EH (cell line): ENCODE results near the gene NUDT14.

ENCODE experiments used
- DNase-seq: peaks from one replicate; pipeline ENCODE4 v3.0.0-alpha.2; 2015; ENCODE audit warnings: low read depth

The NUDT14 gene

DNA sequence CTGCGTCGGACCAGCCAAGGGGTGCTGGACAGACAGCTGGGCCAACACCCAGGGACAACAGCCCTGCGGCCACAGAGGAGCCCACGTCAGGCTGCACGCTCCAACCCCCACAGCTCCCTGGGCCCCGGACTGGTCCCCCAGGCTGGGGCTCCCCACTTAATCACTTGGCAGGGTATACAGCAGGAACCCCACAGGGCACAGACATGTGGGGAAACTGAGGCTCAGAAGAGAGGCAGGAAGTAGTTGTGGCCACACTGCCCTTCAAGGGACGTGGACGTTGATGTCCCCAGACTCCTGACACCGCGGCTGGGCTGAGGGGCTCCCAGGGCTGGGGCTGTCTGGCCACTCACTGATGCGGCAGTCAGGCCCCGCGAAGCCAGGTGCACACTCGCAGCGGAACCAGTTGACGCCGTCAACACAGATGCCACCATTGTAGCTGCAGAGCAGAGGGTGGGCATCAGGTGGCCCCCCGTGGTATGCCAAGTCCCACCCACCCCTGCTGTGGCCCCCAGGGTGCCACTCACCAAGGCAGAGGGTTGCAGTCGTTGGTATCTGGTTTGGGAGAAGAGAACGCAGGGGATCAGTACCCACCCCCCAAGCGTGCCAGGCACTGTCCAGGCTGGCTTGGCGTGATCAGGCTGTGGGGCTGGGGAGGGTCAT is 34.0 kb downstream of the NUDT14 start:
- no peak for DNase-seq

DNA sequence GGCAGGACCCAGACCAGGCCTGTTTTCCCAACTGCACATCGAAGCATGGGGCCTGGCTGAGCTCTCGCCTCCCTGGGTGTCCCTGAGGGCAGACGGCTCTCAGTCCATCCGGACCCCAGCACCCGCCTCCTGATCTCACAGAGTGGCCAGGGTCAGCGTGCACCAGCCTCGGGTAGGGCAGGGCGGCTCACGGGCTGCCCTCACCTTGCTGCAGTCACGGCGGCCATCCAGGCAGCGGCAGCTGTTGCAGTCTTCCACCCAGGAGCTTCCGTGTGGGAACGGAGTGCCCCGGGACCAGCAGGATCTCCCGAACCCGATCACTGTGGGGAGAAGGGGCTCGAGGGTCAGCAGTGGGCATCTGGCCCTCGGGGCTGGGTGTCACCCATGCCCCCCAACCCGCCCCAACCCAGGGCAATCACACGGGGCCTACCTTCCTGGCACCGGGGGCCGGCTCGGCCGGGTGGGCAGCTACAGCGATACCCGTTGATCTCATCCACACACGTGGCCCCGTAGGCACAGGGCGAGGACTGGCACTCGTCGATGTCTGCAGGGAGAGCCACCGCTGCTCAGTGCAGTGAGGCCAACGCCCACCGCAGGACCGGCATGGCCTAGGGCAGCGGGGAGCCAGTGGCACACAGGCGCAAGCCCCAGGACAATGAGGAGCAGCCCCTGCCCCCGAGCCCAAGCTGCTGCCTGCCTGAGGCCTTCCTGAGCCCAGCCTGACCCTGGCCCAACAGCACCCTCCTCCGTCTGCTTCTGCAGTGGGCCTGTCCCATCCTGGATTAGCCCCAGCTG is 34.7 kb downstream of the NUDT14 start:
- DNase-seq = no peak

DNA sequence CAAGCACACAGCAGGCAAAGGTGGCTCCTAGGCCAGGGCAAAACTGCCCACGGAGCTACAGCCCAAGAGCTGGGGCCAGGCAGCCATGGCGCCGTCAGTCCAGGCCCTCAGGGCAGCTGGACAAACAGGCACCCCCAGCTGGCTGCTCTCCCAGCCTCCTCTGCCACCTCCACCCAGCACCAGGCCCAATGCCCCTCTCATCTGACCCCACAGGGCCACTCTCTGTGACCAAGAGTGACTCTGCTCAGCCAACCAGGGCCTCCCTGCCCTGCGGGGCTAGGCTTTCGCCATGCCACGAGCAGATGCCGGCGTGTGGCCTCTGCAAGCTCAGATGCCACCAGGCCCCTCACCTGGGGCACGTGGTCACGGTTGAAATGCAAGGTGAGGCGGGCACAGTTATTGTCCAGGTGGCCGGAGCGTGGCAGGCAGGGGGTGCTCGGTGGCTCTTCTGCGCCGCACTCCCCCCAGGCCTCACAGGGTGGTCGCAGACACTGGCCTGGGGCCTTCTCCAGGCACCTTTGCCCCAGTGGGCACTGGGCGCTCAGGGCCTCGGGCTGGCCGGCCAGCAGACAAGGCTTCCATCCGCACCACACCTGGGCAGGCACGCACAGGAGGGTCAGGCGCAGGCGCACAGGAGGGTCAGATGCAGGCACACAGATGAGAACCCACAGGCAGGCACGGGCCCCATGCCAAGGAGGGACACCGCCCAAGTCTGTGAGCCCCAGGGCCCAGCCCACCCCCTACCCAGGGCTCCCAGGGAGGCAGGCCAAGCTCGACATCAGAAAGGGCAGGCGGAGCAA is 35.5 kb downstream of the NUDT14 start:
- no peak for DNase-seq

DNA sequence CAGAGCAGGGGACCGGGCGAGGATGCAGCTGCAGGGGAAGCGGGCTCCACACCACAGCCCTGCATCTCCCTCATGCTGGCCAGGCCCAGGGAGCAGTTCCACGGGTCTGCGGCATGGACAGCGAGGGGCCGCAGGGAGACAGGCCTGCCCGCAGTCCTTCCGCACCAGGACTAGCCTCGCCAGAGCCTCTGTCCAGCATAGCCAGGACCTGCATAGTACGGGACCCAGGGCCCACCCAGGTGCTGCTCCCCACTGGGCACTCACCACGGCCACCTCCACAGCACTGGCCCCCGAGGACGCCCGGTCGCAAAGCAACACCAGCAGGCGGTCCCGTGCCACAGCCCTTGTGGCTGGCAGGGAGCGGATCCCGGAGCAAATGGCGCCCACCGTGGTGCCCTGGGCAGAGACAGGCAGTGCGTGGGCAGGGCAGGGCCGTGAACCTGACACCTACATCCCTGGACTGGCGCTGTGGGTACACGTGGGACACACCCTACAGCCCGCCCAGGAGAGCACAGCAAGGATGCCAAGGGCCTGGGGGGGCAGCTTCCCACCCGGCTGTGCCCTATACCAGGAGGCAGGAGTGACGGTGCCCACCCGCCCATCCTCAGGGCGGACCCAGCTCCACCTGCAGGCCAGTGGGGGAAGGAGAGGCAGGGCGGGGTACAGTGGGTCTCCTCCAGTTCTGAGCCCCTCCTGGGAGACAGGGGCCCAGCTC is 36.3 kb downstream of the NUDT14 start:
- no peak for DNase-seq

DNA sequence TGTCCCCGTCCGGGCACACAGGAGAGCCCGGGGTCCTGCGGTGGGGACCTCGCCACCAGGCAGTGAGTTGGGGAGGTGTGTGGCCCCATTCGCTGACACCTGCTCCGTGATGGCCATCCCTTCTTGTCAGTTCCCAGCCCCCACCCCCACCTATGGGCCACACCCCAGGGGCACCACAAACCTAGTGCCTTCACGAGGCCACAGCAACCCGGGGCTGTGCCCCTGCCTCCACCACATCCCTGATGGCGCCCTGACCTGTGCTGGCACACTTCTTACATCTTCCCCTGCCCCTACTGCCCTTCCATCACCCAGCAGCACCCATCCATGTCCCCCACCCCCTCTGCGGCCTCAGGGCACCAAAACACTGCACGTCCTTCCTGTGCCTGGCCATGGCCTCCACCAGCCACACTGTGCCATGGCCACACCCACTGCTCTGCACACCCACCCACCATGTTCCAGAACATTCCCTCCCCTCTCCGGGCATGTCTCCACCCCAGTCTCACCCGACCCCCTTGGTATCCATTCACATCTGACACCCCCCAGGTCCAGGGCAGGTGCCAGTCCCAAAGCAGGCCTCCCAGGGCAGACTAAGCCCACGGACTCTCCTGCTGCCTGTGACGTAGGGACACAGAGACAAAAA is 37.0 kb downstream of the NUDT14 start:
- no peak for DNase-seq

DNA sequence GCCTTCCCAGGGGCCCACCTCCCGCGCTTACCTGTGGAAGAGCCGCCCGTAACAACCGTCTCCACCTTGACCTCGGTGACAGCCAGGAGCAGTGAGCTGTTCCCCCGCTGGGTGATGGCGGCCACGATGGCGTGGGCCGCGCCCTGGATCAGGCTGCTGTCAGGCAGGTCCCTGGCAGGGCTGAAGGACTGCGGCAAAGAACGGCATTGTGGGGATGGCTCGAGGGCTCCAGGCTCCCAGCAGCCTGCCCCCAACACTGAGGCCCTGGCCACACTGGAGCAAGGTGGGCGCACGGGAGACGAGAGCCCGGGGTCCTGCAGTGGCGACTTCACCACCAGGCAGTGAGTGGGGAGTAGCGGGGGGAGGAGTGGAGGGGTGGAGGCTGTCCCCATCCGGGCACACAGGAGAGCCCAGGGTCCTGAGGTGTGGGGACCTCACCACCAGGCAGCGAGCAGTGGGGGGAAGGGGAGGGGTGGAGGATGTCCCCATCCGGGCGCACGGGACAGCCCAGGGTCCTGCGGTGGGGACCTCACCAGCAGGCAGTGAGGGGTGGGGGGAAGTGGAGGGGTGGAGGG is 37.6 kb downstream of the NUDT14 start:
- DNase-seq = no peak

DNA sequence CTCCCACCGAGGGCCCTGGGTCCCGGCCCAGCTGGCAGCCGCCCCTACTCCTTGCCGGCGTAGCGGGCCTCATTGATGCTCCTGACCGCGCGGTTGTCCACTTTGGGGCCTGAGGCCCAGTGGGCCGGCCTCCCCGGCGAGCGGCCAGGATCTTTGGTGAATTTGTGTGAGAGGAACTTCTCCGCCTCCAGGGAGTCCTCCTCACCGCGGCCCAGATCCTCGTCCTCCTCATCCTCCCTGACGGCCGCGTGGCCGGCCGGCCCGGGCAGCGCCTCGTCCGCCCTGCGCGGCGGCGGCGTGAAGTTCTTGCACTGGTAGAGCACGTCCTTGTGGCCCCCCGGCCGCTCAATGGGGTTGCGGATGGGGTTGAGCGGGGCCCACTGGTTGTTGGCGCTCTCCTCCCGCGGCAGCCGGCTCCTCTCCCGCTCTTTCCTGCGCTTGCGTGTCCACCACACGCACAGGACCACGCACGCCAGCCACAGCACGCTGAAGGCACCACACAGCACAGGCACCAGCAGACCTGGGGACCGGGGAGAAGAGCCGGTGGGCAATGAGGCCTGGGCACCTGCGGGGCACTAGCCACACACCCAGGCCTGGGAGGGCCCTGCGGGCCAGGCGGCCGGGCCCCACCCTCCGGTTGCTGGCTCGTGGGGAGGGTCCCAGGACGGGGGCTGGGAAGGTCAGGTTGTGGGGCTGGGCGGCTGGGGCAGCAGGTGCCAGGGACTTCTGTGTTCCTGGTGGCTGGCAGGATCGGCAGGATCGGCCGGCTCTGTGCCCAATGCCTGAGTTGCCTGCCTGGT is 38.3 kb downstream of the NUDT14 start:
- no peak for DNase-seq

DNA sequence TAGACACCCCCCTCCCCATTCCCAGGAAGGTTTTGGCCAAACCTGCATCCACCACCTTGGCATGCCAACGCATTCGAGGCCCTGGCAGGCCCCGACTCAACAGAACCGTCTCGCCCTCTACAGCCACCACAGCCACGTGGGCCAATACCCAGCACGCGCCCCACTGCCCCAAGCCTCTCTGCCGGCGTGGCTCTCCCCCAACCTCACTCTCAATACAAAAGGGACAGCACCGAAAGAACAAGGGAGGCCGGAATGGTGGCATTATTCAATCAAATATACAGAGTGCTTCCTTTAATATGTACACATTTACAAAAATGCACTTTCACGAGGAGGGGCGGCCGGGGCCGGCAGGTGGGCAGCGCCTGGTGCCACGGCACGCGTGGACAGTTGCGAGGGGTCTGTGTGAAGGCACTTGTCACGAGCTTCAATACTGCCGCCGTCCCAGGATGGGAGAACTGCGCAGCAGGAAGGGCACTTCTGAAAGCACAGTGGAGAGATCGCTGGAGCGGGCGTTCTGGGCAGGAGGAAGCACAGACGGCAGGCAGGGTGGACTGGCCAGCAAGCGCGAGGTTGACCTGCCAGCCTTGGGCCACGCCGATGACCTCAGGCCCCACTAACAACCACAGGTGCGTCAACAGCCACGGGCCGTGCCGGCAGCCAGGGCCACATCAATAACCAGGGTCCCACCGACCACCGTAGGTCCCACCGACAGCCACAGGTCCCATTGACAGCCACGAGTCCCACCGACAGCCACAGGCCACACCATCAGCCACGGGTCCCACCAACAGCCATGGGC is 39.4 kb downstream of the NUDT14 start:
- DNase-seq = no peak

DNA sequence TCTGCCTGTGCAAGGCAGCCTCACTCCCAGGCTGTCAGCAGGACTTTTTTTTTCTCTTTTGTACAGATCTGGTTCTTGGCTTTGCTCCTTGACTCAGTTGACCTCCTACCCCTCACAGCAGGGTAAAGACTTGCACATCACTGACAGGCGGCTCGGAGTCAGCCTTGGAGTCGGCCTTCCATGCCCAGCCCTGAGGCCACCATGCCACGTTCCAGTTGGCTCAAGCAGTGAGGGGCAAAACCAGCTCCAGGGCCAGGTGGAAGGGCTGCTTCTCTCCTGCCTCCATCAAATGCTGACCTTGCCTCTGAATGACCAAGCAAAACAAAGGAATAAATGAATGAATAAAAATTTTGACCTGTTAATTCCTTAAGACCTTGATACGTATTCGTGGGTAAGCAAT is 40.1 kb downstream of the NUDT14 start:
- no peak for DNase-seq

DNA sequence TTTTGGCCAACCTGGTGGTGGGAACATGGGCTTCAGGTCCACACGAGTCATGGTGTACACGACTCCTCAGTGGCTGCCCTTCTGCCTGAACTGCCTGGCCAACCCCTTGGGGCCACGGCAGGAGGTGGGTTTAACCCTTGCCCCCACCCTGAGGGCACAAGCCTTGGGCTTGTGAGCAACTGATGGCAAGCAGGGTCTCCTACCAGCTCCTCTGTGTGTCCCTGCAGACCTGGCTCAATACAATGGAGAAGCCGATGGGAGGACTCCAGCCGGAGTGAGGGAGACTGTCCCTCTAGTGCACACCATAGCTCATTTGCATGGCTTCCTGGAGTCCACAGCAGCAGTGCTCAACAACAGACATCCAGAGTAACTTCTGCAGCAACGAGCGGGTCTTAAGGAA is 40.5 kb downstream of the NUDT14 start:
- DNase-seq = no peak

DNA sequence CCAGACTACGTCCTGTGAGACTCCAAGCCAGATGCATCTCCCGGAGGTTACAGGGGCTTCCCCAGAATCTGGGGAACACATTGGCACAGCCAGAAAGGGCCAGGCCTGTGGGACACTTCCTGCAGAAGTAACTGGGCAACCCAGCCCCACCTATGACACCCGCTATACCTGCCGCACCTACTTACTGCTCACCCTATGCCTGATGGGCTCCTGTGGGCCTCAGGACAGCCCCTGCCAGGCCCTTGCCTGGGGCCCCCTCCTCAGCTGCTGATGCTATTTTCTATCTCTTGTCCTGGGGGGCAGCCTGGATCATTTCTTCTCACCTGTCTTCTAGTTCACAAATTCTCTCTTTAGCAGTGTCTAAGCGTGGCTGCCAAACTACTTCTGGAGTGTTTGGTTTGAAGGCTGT is 41.3 kb downstream of the NUDT14 start:
- DNase-seq = no peak

DNA sequence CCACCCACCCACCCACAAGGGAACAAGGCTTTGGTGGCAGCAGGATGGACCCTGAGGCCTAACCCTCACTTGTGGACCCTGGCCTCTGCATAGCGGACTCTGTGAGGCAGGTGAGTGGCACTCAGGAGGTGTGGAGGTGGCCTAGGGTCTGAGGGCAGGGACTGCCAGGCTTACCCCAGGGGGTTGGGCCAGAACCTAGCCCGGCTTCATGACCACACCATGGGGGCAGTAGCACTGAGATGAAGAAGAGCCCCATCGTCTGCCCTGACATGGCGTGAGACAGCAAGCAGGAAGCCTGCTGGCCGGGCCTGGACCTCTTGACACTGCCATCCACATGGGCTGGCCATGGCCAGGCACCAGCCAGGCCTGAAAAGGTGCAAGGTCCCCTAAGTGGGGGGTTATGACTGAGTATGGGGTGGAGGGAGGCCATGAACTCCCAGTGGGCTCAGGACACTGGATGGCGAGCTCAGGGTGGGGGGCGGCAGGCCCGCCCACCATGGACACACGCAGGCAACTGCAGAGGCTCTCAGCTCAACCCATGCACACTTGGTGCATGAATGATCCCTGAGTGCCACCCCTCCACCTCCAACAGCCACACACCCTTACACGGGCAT is 41.8 kb downstream of the NUDT14 start:
- DNase-seq = no peak

DNA sequence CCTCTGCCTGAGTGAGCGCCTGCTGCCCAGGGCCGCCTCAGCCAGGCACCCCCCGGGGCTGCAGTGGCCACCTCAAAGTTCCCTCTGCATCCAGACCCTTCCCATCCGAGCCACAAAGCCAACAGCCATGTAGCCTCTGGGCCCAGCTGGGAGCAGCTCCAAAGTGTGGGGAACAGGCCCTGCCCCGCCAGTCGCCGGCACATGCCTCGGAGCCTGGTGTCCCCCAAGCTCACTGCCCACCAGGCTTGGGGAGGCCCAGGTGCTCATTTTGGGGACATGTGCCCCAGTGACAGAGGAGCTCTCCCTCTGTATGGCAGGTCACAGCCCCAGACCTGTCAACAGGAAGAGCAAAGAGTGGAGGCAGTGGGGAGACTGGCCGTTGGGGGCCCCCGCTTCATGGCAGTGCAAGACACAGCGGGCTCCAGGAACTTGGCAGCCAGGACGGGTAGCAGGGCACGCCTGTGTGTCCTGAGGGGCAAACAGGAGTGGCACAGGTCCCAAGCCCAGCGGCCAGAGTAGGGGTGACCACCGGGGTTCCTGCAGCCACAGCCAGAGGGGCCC is 42.5 kb downstream of the NUDT14 start:
- no peak for DNase-seq

DNA sequence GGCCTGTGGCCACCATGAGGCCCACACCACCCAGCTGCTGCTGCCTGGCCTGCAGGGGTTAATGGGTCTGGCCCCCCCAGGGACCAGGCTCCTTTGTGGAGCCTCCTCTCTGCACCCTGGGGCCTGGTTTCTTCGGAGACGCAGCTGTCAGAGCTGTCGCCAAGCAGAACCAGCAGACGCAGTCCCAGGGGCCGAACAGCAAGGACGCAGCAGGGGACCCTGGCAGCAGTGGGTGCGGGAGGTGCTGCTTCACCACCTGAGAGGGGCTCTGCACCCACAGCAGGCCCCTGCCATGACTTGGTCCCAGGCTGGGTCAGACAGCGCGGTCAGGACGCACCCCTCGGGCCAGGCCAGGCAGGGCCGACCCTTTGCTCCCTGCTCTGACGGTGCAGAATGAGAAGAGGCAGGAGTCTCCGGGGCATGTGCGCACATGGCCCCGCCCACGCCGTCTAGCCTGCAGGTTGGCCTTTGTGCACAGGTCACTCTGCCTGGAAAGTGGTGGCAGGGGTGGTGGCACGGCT is 43.0 kb downstream of the NUDT14 start:
- no peak for DNase-seq

DNA sequence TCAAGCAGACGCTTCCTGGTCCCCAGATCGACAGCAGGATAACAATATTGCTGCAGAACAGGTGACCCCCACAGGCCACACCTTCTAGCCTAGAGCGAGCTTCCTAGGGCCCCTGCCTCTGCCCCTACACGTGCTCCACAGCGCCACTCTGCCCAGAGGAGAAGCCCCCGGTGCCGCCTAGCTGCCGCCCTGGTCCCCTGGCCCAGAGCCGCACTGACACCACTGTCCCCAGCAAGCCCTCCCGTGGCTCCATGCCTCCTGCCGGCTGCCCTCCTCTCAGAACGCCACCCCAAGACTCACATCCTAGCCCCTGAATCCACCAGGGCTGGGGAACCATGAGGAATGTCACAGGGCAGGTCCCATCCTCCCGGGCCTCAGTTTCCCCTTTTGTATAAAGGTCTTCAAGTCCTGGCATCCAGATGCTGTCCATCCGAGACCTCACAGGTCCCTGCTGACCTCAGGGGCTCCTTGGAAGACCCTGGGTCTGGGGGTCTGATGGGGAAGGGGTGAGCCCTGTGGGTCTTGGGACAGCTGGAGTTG is 43.6 kb downstream of the NUDT14 start:
- no peak for DNase-seq

DNA sequence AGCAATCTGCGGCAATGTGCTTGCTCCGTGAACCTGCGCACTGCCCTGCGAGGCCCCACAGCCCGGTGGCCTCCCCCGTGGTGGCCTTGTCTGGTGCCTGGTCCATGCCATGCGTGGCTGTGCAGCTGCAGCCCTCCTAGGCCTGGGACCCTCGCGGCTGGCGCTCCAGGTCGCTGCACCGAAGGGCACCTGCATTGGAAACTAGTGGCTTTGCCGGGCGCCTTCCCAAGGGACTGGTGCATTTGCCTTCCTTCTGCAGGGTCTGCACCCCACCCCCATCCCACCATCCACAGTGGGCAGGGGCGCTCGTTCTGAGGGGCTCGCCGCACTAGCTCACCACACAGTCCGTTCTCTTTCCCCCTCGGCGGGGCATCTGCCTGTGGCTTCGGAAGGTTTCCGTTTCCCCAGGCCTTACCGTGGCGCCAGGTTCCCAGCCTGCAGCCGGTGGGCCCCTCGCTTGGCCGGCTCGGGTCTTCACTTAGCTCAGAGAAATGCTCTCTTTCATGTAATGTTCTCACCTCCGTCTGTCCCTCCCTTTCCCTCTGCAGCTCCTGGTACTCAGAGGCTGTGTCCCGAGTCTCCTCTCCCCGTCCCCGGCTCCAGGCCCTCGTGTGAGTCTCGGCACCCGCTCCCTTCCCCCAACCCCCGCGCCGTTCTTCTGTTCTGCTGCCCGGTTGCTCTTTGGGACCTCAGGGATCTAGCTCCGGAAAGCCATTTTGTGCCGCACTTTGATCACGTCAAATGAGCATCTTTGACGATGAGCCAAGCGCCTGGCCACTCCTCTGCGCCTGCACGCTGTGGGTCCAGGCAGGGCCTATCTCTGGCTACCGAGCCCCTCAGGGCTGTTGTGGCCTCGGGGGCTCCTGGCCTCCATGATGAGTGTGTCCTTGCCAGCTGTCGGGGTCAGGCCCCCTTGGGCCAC is 44.5 kb downstream of the NUDT14 start:
- no peak for DNase-seq

DNA sequence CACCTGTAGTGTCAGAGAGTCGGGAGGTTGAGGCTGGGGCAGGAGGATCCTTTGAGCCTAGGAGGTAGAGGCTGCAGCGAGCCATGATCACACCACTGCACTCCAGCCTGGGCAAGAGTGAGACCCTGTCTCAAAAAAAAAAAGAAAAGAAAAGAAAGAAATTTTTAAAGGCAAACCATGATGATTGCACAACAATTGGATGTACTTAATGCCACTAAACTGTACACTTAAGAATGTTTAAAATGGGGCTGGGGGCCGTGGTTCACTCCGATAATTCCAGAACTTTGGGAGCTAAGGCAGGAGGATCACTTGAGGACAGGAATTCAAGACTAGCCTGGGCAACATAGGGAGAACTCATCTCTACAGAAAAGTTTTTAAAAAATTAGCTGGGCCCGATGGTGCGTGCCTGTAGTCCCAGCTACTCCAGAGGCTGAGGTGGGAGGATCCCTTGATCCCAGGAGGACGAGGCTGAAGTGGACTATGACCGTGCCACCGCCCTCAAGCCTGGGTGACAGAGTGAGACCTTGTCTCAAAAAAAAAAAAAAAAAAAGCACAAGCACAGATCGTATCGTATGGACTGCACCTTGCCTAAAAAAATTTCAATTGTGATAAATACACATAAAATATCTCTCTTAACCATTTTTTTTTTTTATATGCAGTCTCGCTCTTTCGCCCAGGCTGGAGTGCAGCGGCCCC is 45.3 kb downstream of the NUDT14 start:
- no peak for DNase-seq
